ENCODE results near the gene ALDH1B1.

Gene ALDH1B1

DNA sequence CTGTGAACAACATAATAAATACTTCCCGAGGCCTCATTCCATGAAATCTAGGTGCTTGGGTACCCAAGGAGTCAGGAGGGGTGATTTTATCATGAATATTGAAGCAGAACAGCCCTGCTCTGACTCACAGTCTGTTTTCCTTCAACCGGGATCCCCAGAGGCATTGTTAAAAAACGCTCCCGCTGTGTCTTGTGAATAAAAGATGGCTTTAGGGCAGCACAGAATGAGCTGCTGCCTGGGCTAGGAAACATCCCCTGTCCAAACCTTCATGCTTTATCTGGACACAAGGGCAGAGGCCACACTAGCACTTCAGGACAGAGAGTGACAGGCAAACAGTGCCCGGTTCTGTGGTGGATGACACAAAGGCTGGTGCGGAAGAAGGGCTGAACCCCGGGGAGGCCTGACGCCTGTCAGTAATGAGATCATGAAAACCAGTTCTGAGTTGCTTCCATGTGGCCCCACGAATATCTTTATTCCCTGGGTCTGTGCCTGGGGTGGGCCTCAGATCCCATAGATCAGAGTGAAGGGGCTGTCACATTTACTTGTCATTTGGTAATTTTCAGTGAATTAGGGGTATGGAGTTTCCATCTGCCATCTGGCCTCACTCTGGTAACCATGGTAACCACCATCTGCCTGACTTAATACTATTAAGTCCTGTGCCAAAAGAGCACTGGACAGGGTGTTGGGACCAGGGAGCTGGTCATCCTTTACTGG is 29.2 kb downstream of the ALDH1B1 start:
- no peak overlapping the region for H3K14ac ChIP-seq (ENCODE audit: low read length)
- no peaks in the 10 kb centered on the region for H3K9me3 ChIP-seq (replicated peaks in 1 of 2; ENCODE audit: control insufficient read depth in 2 of 2, insufficient read depth in 1 of 2, low read depth in 1 of 2, low read length in 2 of 2)
- H2BK5ac ChIP-seq (ENCODE audit: low read length) = no peak overlapping the region
- peak; percentile 80 for DNase-seq (ENCODE audit: low spot score)
- H3K4me3 ChIP-seq (ENCODE audit: low read length in 2 of 2) = peak overlapping the region in 1 of 2 donors; percentile 81
- H3K36me3 ChIP-seq (replicated peaks in 1 of 2; ENCODE audit: control insufficient read depth in 2 of 2, insufficient read depth in 2 of 2, low read length in 2 of 2) = peaks cover 0 to 36% of the 10 kb centered on the region in 2 donors
- H3K27ac ChIP-seq (replicated peaks; ENCODE audit: low read length) = peak overlapping the region; percentile 73
- no peak overlapping the region for H3K4me2 ChIP-seq (ENCODE audit: insufficient read depth, low read length, poor library complexity, severe bottlenecking)
- H3K79me1 ChIP-seq (ENCODE audit: low read depth, low read length) = peaks cover 2% of the 10 kb centered on the region
- H3K18ac ChIP-seq (ENCODE audit: low read length) = peak overlapping the region; percentile 11
- H2AFZ ChIP-seq (ENCODE audit: low read length) = no peak overlapping the region
- no peak overlapping the region for H3K9ac ChIP-seq (ENCODE audit: low read depth, low read length, poor library complexity)
- no peak overlapping the region for H2AK5ac ChIP-seq (ENCODE audit: low read depth, low read length)
- H2BK12ac ChIP-seq (ENCODE audit: low read length) = no peak overlapping the region
- no peak overlapping the region for H4K91ac ChIP-seq (ENCODE audit: low read depth, low read length, poor library complexity)
- no peak overlapping the region for H4K8ac ChIP-seq (ENCODE audit: low read depth, low read length)
- no peak overlapping the region for H2BK15ac ChIP-seq (ENCODE audit: low read length)
- no peak overlapping the region for H2BK120ac ChIP-seq (ENCODE audit: low read depth, low read length)
- no CpG with 5 or more reads among the region's 9 CpGs for WGBS, 2 donors (ENCODE audit: extremely low coverage in 2 of 2, insufficient read length in 2 of 2, insufficient replicate concordance in 1 of 2)
- no peak overlapping the region for H3K4ac ChIP-seq (ENCODE audit: low read length)
- H3K4me1 ChIP-seq (ENCODE audit: control insufficient read depth in 2 of 2, insufficient read depth in 1 of 2, low read depth in 1 of 2, low read length in 2 of 2) = peaks cover 30 to 42% of the 10 kb centered on the region in 2 donors
- H3K23ac ChIP-seq (ENCODE audit: low read depth, low read length, poor library complexity) = no peak overlapping the region
- peaks cover 0 to 17% (median 0%) of the 10 kb centered on the region in 3 experiments for H3K27me3 ChIP-seq (ENCODE audit: control insufficient read depth in 3 of 3, insufficient read depth in 3 of 3, low read depth in 1 of 3, low read length in 3 of 3)

DNA sequence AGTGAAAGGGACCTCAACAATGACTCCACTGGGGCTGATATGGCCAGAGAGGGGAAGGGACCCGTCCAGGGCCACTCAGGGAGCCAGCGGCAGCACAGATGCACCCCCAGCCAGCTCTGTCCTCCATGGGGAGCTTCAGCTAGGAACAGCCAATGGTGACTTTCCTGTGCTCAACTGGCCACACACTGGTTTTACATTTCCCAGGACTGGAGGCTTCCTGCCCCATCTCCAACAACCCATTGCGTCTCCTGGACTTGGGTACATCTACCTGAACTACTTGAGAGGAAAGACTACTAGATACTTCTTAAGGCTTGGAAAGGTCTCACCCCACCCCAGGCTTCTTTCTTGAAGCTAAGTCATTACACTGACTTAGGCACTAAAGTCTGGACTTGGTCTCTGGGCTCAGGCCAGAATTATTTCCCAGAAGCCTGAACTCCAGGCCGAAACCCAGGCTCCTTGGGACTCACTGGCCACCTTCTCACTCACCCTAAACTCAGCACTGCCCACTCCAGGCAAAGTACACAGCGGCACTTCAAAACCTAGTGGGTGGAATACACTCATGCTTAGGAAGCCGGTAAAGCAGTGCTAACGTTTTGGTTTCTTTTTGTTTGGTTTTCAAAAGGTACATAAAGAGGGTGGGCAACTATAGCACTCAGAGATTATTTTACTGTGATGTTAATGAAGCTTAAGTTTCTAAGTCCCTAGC is 30.2 kb downstream of the ALDH1B1 start:
- H3K14ac ChIP-seq (ENCODE audit: low read length) = no peak overlapping the region
- H2AK5ac ChIP-seq (ENCODE audit: low read depth, low read length) = no peak overlapping the region

DNA sequence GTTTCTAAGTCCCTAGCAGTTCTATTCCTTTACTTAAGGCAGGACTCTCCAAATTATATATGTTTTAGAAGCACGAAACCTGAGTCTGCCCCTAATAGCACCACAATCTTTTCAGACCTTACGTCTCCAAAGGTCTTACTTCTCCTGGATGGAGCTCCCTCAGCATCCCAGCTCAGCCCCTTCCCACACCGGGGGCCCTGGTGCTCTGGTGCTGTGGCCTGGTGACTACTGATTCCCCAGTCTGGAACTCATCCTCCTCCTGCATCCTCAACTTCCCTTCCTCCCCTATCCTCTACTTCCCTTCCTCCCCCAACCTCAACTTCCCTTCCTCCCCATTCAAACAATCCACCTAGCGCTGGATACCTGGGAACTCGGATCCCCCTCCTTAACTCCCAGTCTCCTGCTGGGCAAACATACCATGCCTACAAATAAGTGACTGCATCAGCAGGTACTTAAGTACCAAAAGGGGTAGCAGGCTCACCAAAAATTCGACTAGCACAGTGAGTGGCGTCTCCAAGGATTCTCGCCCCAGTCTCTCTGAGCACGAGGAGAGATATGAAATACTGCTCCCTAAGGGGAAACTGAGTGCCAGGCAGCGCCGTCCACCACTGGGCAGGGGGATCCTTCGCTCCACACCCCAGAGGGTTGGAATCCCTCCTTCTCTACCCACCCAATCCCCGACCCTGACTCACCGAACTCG is 30.9 kb downstream of the ALDH1B1 start:
- no peak overlapping the region for H3K4ac ChIP-seq (ENCODE audit: low read length)
- H3K23ac ChIP-seq (ENCODE audit: low read depth, low read length, poor library complexity) = no peak overlapping the region
- no peak overlapping the region for H3K14ac ChIP-seq (ENCODE audit: low read length)
- no peak overlapping the region for H2BK5ac ChIP-seq (ENCODE audit: low read length)
- peak overlapping the region; percentile 77 for H3K18ac ChIP-seq (ENCODE audit: low read length)
- no peak overlapping the region for H2AK5ac ChIP-seq (ENCODE audit: low read depth, low read length)
- H4K8ac ChIP-seq (ENCODE audit: low read depth, low read length) = no peak overlapping the region
- WGBS, 2 donors (ENCODE audit: extremely low coverage in 2 of 2, insufficient read length in 2 of 2, insufficient replicate concordance in 1 of 2) = no CpG with 5 or more reads among the region's 15 CpGs
- H4K91ac ChIP-seq (ENCODE audit: low read depth, low read length, poor library complexity) = no peak overlapping the region
- no peak for DNase-seq (ENCODE audit: low spot score)
- no peak overlapping the region for H3K9ac ChIP-seq (ENCODE audit: low read depth, low read length, poor library complexity)
- H3K79me1 ChIP-seq (ENCODE audit: low read depth, low read length) = no peaks in the 10 kb centered on the region
- H2BK120ac ChIP-seq (ENCODE audit: low read depth, low read length) = no peak overlapping the region
- H3K36me3 ChIP-seq (replicated peaks in 1 of 2; ENCODE audit: control insufficient read depth in 2 of 2, insufficient read depth in 2 of 2, low read length in 2 of 2) = peaks cover 0 to 24% of the 10 kb centered on the region in 2 donors
- no peak overlapping the region for H2BK12ac ChIP-seq (ENCODE audit: low read length)
- peak overlapping the region; percentile 95 for H2AFZ ChIP-seq (ENCODE audit: low read length)
- H3K27me3 ChIP-seq (ENCODE audit: control insufficient read depth in 3 of 3, insufficient read depth in 3 of 3, low read depth in 1 of 3, low read length in 3 of 3) = peaks cover 0 to 17% (median 0%) of the 10 kb centered on the region in 3 experiments
- H3K27ac ChIP-seq (replicated peaks; ENCODE audit: low read length) = no peak overlapping the region
- peak overlapping the region; percentile 52 for H2BK15ac ChIP-seq (ENCODE audit: low read length)
- peaks cover 28 to 41% of the 10 kb centered on the region in 2 donors for H3K4me1 ChIP-seq (ENCODE audit: control insufficient read depth in 2 of 2, insufficient read depth in 1 of 2, low read depth in 1 of 2, low read length in 2 of 2)
- H3K4me3 ChIP-seq (ENCODE audit: low read length in 2 of 2) = peak overlapping the region; percentile 81 to 84
- H3K9me3 ChIP-seq (replicated peaks in 1 of 2; ENCODE audit: control insufficient read depth in 2 of 2, insufficient read depth in 1 of 2, low read depth in 1 of 2, low read length in 2 of 2) = no peaks in the 10 kb centered on the region
- H3K4me2 ChIP-seq (ENCODE audit: insufficient read depth, low read length, poor library complexity, severe bottlenecking) = peak overlapping the region; percentile 89

More for the DNA sequence above, 30.2 kb downstream of the ALDH1B1 start:
- Histone ChIP-seq H2BK5ac (ENCODE audit: low read length) (no peak overlapping the region), H3K4me2 (ENCODE audit: insufficient read depth, low read length, poor library complexity, severe bottlenecking) (no peak overlapping the region), H3K18ac (ENCODE audit: low read length) (peak overlapping the region; percentile 53), H3K9me3 (replicated peaks in 1 of 2; ENCODE audit: control insufficient read depth in 2 of 2, insufficient read depth in 1 of 2, low read depth in 1 of 2, low read length in 2 of 2) (no peaks in the 10 kb centered on the region), H3K9ac (ENCODE audit: low read depth, low read length, poor library complexity) (no peak overlapping the region), H2BK120ac (ENCODE audit: low read depth, low read length) (no peak overlapping the region), H3K4ac (ENCODE audit: low read length) (no peak overlapping the region), H3K27ac (replicated peaks; ENCODE audit: low read length) (no peak overlapping the region), H3K36me3 (replicated peaks in 1 of 2; ENCODE audit: control insufficient read depth in 2 of 2, insufficient read depth in 2 of 2, low read length in 2 of 2) (peaks cover 0 to 26% of the 10 kb centered on the region in 2 donors), H3K79me1 (ENCODE audit: low read depth, low read length) (peaks cover 2% of the 10 kb centered on the region), H4K8ac (ENCODE audit: low read depth, low read length) (no peak overlapping the region), H3K27me3 (ENCODE audit: control insufficient read depth in 3 of 3, insufficient read depth in 3 of 3, low read depth in 1 of 3, low read length in 3 of 3) (peaks cover 0 to 17% (median 0%) of the 10 kb centered on the region in 3 experiments), H3K4me1 (ENCODE audit: control insufficient read depth in 2 of 2, insufficient read depth in 1 of 2, low read depth in 1 of 2, low read length in 2 of 2) (peaks cover 30 to 42% of the 10 kb centered on the region in 2 donors), H2AFZ (ENCODE audit: low read length) (no peak overlapping the region), H3K23ac (ENCODE audit: low read depth, low read length, poor library complexity) (no peak overlapping the region), H3K4me3 (ENCODE audit: low read length in 2 of 2) (peak overlapping the region in 1 of 2 donors; percentile 81), H4K91ac (ENCODE audit: low read depth, low read length, poor library complexity) (no peak overlapping the region), H2BK15ac (ENCODE audit: low read length) (no peak overlapping the region), H2BK12ac (ENCODE audit: low read length) (no peak overlapping the region)
- no CpG with 5 or more reads among the region's 7 CpGs for WGBS, 2 donors (ENCODE audit: extremely low coverage in 2 of 2, insufficient read length in 2 of 2, insufficient replicate concordance in 1 of 2)
- DNase-seq (ENCODE audit: low spot score) = no peak
